GM23338 (cell line): Measurements from ENCODE around the gene KCNJ10. TPM values are rescaled to one million over a fixed set of nuclear protein-coding genes. Genes with fewer than 3 reads are reported as not detected.

ENCODE experiments used
- ATAC-seq: fragments of 200-7000 bp; cut with Tn5 transposase; 3 replicates; pipeline ENCODE4 v1.9.1; 2020
- DNase-seq: peaks from one replicate; pipeline ENCODE4 v3.0.0-alpha.2; 2015; ENCODE audit warnings: low spot score
- H2AFZ ChIP-seq: fragments of 200-600 bp; sonication (generic); 2 replicates; pipeline ENCODE4 v1.8.0; 2016; ENCODE audit warnings: antibody characterized with exemption, mild to moderate bottlenecking, moderate library complexity
- H3F3A ChIP-seq: fragments of 200-600 bp; sonication (generic); replicated peaks from 2 replicates; pipeline ENCODE4 v1.8.0; 2017; ENCODE audit warnings: antibody characterized with exemption, mixed run types, low read depth
- H3K27ac ChIP-seq: fragments of 200-600 bp; sonication (generic); 2 replicates; pipeline ENCODE4 v1.6.1; 2016; ENCODE audit warnings: low read depth
- H3K27me3 ChIP-seq: fragments of 200-600 bp; sonication (generic); 2 replicates; pipeline ENCODE4 v1.8.0; 2016; ENCODE audit warnings: mild to moderate bottlenecking, mixed run types, moderate library complexity; ENCODE audit not compliant: insufficient read depth
- H3K36me3 ChIP-seq: fragments of 200-600 bp; sonication (generic); 2 replicates; pipeline ENCODE4 v1.8.0; 2016; ENCODE audit warnings: mild to moderate bottlenecking; ENCODE audit not compliant: insufficient read depth
- H3K4me1 ChIP-seq: fragments of 200-600 bp; sonication (generic); 2 replicates; pipeline ENCODE4 v1.8.0; 2016; ENCODE audit warnings: mild to moderate bottlenecking, moderate library complexity; ENCODE audit not compliant: insufficient read depth
- H3K4me2 ChIP-seq: fragments of 200-600 bp; sonication (generic); 2 replicates; pipeline ENCODE4 v1.7.1; 2017; ENCODE audit warnings: mixed run types
- H3K4me3 ChIP-seq: fragments of 200-600 bp; sonication (generic); 2 replicates; pipeline ENCODE4 v1.6.1; 2016; ENCODE audit warnings: mixed run types
- H3K79me2 ChIP-seq: fragments of 200-600 bp; sonication (generic); replicated peaks from 2 replicates; pipeline ENCODE4 v1.8.0; 2017; ENCODE audit warnings: mild to moderate bottlenecking; ENCODE audit not compliant: insufficient read depth
- H3K9me2 ChIP-seq: fragments of 200-600 bp; sonication (generic); 2 replicates; pipeline ENCODE4 v1.8.0; 2017; ENCODE audit not compliant: insufficient read depth
- H4K20me1 ChIP-seq: fragments of 200-600 bp; sonication (generic); replicated peaks from 2 replicates; pipeline ENCODE4 v1.8.0; 2017; ENCODE audit warnings: mild to moderate bottlenecking; ENCODE audit not compliant: insufficient read depth
- H3K27ac Mint-ChIP-seq: 2 replicates; pipeline ENCODE4 v1.8.0; 2020; ENCODE audit warnings: inconsistent platforms, mild to moderate bottlenecking, moderate library complexity, mixed read lengths
- H3K27me3 Mint-ChIP-seq: 3 replicates; pipeline ENCODE4 v1.8.0; 2022; ENCODE audit warnings: low read depth, mild to moderate bottlenecking, moderate library complexity, mixed read lengths, inconsistent platforms; ENCODE audit not compliant: insufficient read depth, poor library complexity
- H3K36me3 Mint-ChIP-seq: 3 replicates; pipeline ENCODE4 v1.8.0; 2021; ENCODE audit warnings: low read depth, mild to moderate bottlenecking, inconsistent platforms, moderate library complexity, mixed read lengths
- H3K4me1 Mint-ChIP-seq: 3 replicates; pipeline ENCODE4 v1.8.0; 2020; ENCODE audit warnings: mild to moderate bottlenecking, inconsistent platforms, mixed read lengths
- H3K4me3 Mint-ChIP-seq: 3 replicates; pipeline ENCODE4 v1.8.0; 2021; ENCODE audit warnings: moderate library complexity, mild to moderate bottlenecking, inconsistent platforms, mixed read lengths
- H3K9me3 Mint-ChIP-seq: 3 replicates; pipeline ENCODE4 v1.8.0; 2020; ENCODE audit warnings: moderate library complexity, mild to moderate bottlenecking, inconsistent platforms, mixed read lengths
- JUNB ChIP-seq: IDR thresholded peaks from one replicate; pipeline ENCODE4 v1.6.1; 2016; ENCODE audit warnings: antibody characterized with exemption; ENCODE audit not compliant: unreplicated experiment
- polyA plus RNA-seq: library from polyadenylated mRNA; unstranded; fragments of >200 nt; fragmentation: Nextera tagmentation; extraction: Ambion mirVana; gene quantifications from 2 replicates; pipeline ENCODE4 v1.2.1, GENCODE V29; 2016
- total RNA-seq: library from RNA; depleted of rRNA; stranded (reverse); fragments of >200 nt; shearing (Covaris generic); gene quantifications from 2 replicates; pipeline ENCODE4 v1.2.3, GENCODE V29; 2014
- TF ChIP-seq, protein P1 (sequence below): IDR thresholded peaks from 2 replicates; pipeline ENCODE4 v1.6.1; 2016; ENCODE audit warnings: antibody characterized with exemption
- TF ChIP-seq, protein P2 (sequence below), 2 experiments: fragments of 200-600 bp in 1 of 2; sonication (generic) in 1 of 2; conservative IDR thresholded peaks; 2 replicates each; pipeline versions ENCODE4 v1.5.1 to v1.6.1; 2016 to 2017; ENCODE audit warnings: antibody characterized with exemption in 2 of 2, low read depth in 2 of 2, mild to moderate bottlenecking in 2 of 2, moderate library complexity in 1 of 2
- TF ChIP-seq, protein P3 (sequence below): fragments of 250-450 bp; sonication (Bioruptor Pico); IDR thresholded peaks from 2 replicates; pipeline ENCODE4 v1.5.0; 2020; ENCODE audit warnings: mild to moderate bottlenecking, moderate library complexity

The KCNJ10 gene
- total and polyA plus RNA-seq, 2 experiments from 2014 or later: 1.4 to 2.8 TPM

DNA sequence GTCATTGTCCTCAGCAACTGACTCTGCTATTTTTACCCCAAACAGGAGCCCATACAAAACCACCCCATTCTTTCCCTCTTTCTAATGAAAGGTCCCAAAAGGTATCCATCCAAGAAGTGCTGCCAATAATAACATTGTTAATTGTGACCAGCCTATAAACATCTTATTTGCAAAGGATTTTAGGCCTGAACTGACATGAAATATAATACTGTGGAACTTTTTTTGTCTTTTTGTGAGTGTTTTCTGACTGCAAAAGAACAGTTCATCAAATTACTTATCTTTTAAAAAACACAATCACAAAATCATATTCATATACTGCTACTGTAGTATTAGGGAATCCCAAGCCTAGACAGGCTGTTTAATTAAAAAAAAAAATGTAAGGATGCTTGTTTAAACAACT lies 41.5 kb downstream of the KCNJ10 start:
- peaks cover 5% of the 10 kb centered on the region; the same call in 1 of the 2 replicates for H4K20me1 ChIP-seq
- no peaks in the 10 kb centered on the region; the same call in 2 of the 3 replicates for H3K9me3 Mint-ChIP-seq
- no peak overlapping the region for H3K4me3 Mint-ChIP-seq
- H3K9me2 ChIP-seq: no peaks in the 10 kb centered on the region
- 0 out of 3 replicates have a peak, but pooled peaks cover 3% of the 10 kb centered on the region for H3K36me3 Mint-ChIP-seq
- H3K4me1 Mint-ChIP-seq: peaks cover 16% of the 10 kb centered on the region
- no peak overlapping the region for H3K4me3 ChIP-seq
- peaks cover 21% of the 10 kb centered on the region for H3K4me1 ChIP-seq
- H2AFZ ChIP-seq: no peak overlapping the region
- no peak for DNase-seq
- TF ChIP-seq, protein P1, sequence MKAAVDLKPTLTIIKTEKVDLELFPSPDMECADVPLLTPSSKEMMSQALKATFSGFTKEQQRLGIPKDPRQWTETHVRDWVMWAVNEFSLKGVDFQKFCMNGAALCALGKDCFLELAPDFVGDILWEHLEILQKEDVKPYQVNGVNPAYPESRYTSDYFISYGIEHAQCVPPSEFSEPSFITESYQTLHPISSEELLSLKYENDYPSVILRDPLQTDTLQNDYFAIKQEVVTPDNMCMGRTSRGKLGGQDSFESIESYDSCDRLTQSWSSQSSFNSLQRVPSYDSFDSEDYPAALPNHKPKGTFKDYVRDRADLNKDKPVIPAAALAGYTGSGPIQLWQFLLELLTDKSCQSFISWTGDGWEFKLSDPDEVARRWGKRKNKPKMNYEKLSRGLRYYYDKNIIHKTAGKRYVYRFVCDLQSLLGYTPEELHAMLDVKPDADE: no peak
- TF ChIP-seq, protein P2, sequence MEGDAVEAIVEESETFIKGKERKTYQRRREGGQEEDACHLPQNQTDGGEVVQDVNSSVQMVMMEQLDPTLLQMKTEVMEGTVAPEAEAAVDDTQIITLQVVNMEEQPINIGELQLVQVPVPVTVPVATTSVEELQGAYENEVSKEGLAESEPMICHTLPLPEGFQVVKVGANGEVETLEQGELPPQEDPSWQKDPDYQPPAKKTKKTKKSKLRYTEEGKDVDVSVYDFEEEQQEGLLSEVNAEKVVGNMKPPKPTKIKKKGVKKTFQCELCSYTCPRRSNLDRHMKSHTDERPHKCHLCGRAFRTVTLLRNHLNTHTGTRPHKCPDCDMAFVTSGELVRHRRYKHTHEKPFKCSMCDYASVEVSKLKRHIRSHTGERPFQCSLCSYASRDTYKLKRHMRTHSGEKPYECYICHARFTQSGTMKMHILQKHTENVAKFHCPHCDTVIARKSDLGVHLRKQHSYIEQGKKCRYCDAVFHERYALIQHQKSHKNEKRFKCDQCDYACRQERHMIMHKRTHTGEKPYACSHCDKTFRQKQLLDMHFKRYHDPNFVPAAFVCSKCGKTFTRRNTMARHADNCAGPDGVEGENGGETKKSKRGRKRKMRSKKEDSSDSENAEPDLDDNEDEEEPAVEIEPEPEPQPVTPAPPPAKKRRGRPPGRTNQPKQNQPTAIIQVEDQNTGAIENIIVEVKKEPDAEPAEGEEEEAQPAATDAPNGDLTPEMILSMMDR (conservative IDR thresholded peaks at IDR 0.05; ENCODE audit: low read depth in 2 of 2): no peak
- TF ChIP-seq, protein P3, sequence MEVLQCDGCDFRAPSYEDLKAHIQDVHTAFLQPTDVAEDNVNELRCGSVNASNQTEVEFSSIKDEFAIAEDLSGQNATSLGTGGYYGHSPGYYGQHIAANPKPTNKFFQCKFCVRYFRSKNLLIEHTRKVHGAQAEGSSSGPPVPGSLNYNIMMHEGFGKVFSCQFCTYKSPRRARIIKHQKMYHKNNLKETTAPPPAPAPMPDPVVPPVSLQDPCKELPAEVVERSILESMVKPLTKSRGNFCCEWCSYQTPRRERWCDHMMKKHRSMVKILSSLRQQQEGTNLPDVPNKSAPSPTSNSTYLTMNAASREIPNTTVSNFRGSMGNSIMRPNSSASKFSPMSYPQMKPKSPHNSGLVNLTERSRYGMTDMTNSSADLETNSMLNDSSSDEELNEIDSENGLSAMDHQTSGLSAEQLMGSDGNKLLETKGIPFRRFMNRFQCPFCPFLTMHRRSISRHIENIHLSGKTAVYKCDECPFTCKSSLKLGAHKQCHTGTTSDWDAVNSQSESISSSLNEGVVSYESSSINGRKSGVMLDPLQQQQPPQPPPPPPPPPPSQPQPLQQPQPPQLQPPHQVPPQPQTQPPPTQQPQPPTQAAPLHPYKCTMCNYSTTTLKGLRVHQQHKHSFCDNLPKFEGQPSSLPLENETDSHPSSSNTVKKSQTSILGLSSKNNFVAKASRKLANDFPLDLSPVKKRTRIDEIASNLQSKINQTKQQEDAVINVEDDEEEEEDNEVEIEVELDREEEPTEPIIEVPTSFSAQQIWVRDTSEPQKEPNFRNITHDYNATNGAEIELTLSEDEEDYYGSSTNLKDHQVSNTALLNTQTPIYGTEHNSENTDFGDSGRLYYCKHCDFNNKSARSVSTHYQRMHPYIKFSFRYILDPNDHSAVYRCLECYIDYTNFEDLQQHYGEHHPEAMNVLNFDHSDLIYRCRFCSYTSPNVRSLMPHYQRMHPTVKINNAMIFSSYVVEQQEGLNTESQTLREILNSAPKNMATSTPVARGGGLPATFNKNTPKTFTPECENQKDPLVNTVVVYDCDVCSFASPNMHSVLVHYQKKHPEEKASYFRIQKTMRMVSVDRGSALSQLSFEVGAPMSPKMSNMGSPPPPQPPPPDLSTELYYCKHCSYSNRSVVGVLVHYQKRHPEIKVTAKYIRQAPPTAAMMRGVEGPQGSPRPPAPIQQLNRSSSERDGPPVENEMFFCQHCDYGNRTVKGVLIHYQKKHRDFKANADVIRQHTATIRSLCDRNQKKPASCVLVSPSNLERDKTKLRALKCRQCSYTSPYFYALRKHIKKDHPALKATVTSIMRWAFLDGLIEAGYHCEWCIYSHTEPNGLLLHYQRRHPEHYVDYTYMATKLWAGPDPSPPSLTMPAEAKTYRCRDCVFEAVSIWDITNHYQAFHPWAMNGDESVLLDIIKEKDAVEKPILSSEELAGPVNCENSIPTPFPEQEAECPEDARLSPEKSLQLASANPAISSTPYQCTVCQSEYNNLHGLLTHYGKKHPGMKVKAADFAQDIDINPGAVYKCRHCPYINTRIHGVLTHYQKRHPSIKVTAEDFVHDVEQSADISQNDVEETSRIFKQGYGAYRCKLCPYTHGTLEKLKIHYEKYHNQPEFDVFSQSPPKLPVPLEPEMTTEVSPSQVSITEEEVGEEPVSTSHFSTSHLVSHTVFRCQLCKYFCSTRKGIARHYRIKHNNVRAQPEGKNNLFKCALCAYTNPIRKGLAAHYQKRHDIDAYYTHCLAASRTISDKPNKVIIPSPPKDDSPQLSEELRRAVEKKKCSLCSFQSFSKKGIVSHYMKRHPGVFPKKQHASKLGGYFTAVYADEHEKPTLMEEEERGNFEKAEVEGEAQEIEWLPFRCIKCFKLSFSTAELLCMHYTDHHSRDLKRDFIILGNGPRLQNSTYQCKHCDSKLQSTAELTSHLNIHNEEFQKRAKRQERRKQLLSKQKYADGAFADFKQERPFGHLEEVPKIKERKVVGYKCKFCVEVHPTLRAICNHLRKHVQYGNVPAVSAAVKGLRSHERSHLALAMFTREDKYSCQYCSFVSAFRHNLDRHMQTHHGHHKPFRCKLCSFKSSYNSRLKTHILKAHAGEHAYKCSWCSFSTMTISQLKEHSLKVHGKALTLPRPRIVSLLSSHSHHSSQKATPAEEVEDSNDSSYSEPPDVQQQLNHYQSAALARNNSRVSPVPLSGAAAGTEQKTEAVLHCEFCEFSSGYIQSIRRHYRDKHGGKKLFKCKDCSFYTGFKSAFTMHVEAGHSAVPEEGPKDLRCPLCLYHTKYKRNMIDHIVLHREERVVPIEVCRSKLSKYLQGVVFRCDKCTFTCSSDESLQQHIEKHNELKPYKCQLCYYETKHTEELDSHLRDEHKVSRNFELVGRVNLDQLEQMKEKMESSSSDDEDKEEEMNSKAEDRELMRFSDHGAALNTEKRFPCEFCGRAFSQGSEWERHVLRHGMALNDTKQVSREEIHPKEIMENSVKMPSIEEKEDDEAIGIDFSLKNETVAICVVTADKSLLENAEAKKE (CRISPR knock-in tag): no peak
- no peak for TF ChIP-seq JUNB
- peaks cover 29% of the 10 kb centered on the region for H3K79me2 ChIP-seq
- no peaks in the 10 kb centered on the region for H3K36me3 ChIP-seq
- peaks cover 9% of the 10 kb centered on the region; the same call in 1 of the 2 replicates for H3K27me3 ChIP-seq
- H3K4me2 ChIP-seq: no peak overlapping the region
- H3K27ac Mint-ChIP-seq: no peak overlapping the region
- ATAC-seq: no peak
- H3K27ac ChIP-seq: no peak overlapping the region
- no peaks in the 10 kb centered on the region for H3F3A ChIP-seq
- peaks cover 1% of the 10 kb centered on the region for H3K27me3 Mint-ChIP-seq
